Esophagus muscularis mucosa (tissue), 4 donors: ENCODE results near the gene GALNT18.

ENCODE experiments used
- EP300 ChIP-seq: sonication (generic); formaldehyde crosslinking; IDR thresholded peaks from one replicate; pipeline ENCODE4 v1.6.1; 2017; ENCODE audit warnings: antibody characterized with exemption
- POLR2A ChIP-seq: fragments of 450-650 bp; IDR thresholded peaks from one replicate; pipeline ENCODE4 v1.6.1; 2017; ENCODE audit warnings: antibody characterized with exemption, moderate library complexity, mild to moderate bottlenecking, low read depth
- POLR2AphosphoS5 ChIP-seq, 2 donors: sonication (generic); formaldehyde crosslinking; IDR thresholded peaks; one replicate each; pipeline ENCODE4 v1.6.1; 2017; ENCODE audit warnings: antibody characterized with exemption in 2 of 2
- TF ChIP-seq, protein P1 (sequence below), 3 experiments: fragments of 200-600 bp in 2 of 3; fragments of 450-650 bp in 1 of 3; sonication (generic) in 2 of 3; IDR thresholded peaks; one replicate each; pipeline ENCODE4 v1.5.1; 2017 to 2019; ENCODE audit warnings: antibody characterized with exemption in 3 of 3, mild to moderate bottlenecking in 2 of 3, moderate library complexity in 1 of 3

DNA sequence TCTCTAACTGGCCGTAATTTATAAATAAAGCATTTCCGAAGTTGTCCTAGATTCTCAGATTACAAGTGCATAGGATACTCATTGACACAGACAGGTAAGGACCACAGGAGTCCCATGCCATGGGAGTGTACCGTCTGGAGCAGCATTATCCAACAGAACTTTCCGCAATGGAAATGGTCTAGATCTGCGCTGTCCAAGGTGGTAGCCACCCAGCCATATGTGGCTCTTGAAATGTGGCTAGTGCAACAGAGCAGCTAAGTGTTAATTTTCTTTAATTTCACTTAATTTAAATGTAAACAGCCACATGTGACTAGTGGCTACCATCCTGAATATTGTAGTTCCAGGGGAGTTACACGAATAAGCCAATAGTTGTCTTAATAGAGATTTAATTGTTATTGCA, 71.3 kb downstream of the GALNT18 start:
- TF ChIP-seq POLR2AphosphoS5 (IDR thresholded peaks at IDR 0.05) (no peak), POLR2A (no peak), EP300 (no peak)
- TF ChIP-seq, protein P1, sequence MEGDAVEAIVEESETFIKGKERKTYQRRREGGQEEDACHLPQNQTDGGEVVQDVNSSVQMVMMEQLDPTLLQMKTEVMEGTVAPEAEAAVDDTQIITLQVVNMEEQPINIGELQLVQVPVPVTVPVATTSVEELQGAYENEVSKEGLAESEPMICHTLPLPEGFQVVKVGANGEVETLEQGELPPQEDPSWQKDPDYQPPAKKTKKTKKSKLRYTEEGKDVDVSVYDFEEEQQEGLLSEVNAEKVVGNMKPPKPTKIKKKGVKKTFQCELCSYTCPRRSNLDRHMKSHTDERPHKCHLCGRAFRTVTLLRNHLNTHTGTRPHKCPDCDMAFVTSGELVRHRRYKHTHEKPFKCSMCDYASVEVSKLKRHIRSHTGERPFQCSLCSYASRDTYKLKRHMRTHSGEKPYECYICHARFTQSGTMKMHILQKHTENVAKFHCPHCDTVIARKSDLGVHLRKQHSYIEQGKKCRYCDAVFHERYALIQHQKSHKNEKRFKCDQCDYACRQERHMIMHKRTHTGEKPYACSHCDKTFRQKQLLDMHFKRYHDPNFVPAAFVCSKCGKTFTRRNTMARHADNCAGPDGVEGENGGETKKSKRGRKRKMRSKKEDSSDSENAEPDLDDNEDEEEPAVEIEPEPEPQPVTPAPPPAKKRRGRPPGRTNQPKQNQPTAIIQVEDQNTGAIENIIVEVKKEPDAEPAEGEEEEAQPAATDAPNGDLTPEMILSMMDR (IDR thresholded peaks at IDR 0.05) = no peak
